ENCODE results near the gene SGSM2. TPM values are rescaled to one million over a fixed set of nuclear protein-coding genes. Genes with fewer than 3 reads are reported as not detected.

Gene SGSM2
- total RNA-seq, 4 donors from 2014 or later: 31.5 to 93.3 (median 63.7) TPM

DNA sequence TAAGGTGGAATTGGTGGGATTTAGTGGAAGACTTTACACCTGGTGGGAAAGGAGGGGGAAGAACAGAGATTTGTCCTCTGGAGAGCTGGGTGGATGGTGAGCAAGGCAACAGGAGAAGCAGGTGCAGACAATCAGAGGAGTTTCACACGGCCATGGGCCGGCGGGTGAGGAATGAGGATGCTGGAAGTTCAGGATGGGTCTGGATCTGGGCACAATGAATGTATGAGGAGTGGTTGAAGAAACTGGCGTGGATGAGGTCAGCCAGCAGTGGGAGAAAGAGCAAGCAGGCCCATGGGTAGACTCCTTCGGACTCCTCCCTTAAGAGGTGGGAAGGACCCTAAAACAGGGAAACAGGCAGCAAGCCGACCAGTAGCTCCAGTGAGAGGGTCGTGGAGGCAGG, 73.7 kb downstream of the SGSM2 start:
- H3K4me1 ChIP-seq: peaks cover 0 to 34% (median 13%) of the 10 kb centered on the region in 4 donors
- peaks cover 0 to 35% (median 0%) of the 10 kb centered on the region in 3 donors for H3K36me3 ChIP-seq
- 86 to 87% methylated on average over 7 of the region's 7 CpGs for WGBS, 2 donors
- H3K9me3 ChIP-seq: no peaks in the 10 kb centered on the region
- no peak for DNase-seq (ENCODE audit: low spot score in 2 of 2)
- H3K27ac ChIP-seq: no peak overlapping the region
- no peaks in the 10 kb centered on the region for H3K27me3 ChIP-seq
- TF ChIP-seq EP300 (IDR thresholded peaks at IDR 0.05) (no peak), POLR2A (IDR thresholded peaks at IDR 0.05) (no peak), CTCF (IDR thresholded peaks at IDR 0.05) (no peak)
- H3K4me3 ChIP-seq: no peak overlapping the region

DNA sequence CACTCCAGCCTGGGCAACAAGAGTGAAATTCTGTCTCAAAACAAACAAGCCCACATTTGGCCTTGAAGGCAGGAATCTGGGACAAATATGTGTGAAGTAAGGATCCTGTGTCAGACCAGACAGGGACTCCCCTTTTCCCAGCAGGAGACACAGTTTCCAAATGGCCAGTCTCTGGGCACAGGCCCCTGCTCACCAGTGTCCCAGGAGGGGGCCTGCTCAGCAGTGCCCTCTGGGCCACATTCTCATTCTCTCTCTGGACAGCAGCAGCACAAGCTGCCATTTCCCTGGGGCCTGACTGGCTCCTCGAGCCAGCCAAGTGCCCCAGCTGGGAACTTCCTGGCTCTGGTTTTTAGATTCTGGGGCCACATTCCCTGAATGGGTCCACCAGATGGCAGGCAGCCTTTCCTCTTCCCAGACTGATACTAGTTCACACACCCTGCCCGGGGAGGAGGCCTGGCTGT, 75.3 kb downstream of the SGSM2 start:
- H3K4me1 ChIP-seq: peaks cover 0 to 27% (median 10%) of the 10 kb centered on the region in 4 donors
- peak overlapping the region in 3 of 4 donors; percentile 26 to 71 (median 34) for H3K27ac ChIP-seq
- TF ChIP-seq EP300 (IDR thresholded peaks at IDR 0.05): no peak
- TF ChIP-seq POLR2A (IDR thresholded peaks at IDR 0.05): no peak
- no peak for TF ChIP-seq CTCF (IDR thresholded peaks at IDR 0.05)
- H3K36me3 ChIP-seq: peaks cover 0 to 35% (median 0%) of the 10 kb centered on the region in 3 donors
- H3K9me3 ChIP-seq: no peaks in the 10 kb centered on the region
- DNase-seq (ENCODE audit: low spot score in 2 of 2): no peak
- 27 to 41% methylated on average over 2 of the region's 2 CpGs for WGBS, 2 donors
- no peak overlapping the region for H3K4me3 ChIP-seq
- H3K27me3 ChIP-seq: no peaks in the 10 kb centered on the region

DNA sequence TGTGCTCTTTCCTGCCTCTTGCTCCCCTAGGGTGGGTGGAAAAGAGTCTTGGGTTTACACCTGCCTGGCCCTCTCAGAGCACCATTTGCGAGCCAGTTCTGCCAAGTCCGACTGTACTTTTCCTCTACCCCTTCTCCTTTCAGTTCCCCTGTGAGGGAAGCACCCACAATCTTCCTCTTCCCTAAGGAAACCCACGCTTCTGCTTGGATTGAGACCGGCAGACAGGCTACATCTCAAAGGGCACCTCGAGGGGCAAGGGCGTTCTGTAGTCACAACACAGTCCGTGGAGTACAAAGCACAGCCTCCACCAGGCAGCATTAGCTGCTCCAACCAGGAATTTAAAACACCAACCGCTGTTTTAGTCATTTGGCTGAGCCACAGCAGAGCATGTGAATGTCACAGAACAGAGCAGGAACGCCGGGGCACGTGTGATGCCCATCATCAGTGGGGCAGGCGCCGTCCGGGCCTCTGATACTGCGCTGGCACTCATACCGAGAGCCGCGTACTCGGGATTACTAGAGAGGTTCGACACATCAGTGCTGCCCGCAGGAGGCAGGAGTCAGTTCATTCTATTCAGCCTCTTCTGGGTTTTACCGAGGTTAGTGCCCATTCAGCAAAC, 77.3 kb downstream of the SGSM2 start:
- 89% methylated on average over 21 to 22 of the region's 22 CpGs for WGBS, 2 donors

GRCh38 chr17:2415081-2415480, 77.8 kb downstream of the SGSM2 start:
- peaks cover 0 to 36% (median 12%) of the 10 kb centered on the region in 4 donors for H3K4me1 ChIP-seq
- DNase-seq (ENCODE audit: low spot score in 2 of 2): no peak
- H3K27ac ChIP-seq: peak overlapping the region in 1 of 4 donors; percentile 74
- H3K27me3 ChIP-seq: no peaks in the 10 kb centered on the region
- H3K36me3 ChIP-seq: peaks cover 0 to 53% (median 0%) of the 10 kb centered on the region in 3 donors
- no peaks in the 10 kb centered on the region for H3K9me3 ChIP-seq
- TF ChIP-seq POLR2A (IDR thresholded peaks at IDR 0.05): no peak
- no peak for TF ChIP-seq CTCF (IDR thresholded peaks at IDR 0.05)
- TF ChIP-seq EP300 (IDR thresholded peaks at IDR 0.05): no peak
- 86 to 87% methylated on average over 9 of the region's 9 CpGs for WGBS, 2 donors
- no peak overlapping the region for H3K4me3 ChIP-seq

More for the DNA sequence above, 77.3 kb downstream of the SGSM2 start:
- peaks cover 0 to 47% (median 0%) of the 10 kb centered on the region in 3 donors for H3K36me3 ChIP-seq
- no peak overlapping the region for H3K4me3 ChIP-seq
- H3K27me3 ChIP-seq: no peaks in the 10 kb centered on the region
- no peak for TF ChIP-seq CTCF (IDR thresholded peaks at IDR 0.05)
- no peak for TF ChIP-seq EP300 (IDR thresholded peaks at IDR 0.05)
- TF ChIP-seq POLR2A (IDR thresholded peaks at IDR 0.05): no peak
- peaks cover 0 to 31% (median 11%) of the 10 kb centered on the region in 4 donors for H3K4me1 ChIP-seq
- no peak for DNase-seq (ENCODE audit: low spot score in 2 of 2)
- no peak overlapping the region for H3K27ac ChIP-seq
- no peaks in the 10 kb centered on the region for H3K9me3 ChIP-seq

DNA sequence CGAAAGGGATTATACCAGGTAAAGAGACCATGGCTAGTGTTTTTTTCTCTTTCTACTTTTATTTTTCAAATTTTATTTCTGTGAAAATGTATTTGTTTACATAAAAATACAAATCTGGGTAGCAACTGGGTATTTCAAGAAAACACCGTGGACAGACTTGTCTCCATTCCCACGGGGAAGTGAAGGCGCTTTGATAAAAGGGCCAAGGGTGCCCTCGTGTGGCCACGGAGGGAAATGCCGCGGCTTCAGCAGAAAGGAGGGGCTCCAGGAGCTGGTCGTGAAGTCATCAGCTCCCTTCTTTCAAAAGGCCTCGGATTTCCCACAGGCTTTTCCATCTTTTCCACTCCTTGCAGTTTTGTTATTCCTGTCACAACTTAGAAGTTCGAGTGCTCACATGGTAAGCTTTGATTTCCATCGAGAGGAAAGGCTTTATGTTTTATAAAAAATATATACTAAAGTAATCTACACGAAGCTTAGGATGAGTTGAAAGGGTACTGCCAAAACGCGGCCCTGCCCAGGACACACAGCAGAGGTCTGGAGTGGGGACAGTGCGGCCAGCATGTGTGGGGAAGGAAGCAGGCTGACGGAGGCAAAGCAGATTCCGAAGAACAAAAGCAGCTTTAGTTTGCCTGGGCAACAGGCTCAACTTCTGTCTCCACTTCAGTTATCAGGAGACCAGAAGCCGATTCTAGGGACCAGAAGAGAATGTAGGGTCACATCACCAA, 78.9 kb downstream of the SGSM2 start:
- no peaks in the 10 kb centered on the region for H3K27me3 ChIP-seq
- DNase-seq (ENCODE audit: low spot score in 2 of 2): peak; percentile 96 to 98
- TF ChIP-seq EP300 (IDR thresholded peaks at IDR 0.05) (peak; percentile 46 to 71), POLR2A (IDR thresholded peaks at IDR 0.05) (no peak), CTCF (IDR thresholded peaks at IDR 0.05) (peak; percentile 95 to 98 (median 96))
- H3K4me1 ChIP-seq: peaks cover 0 to 39% (median 12%) of the 10 kb centered on the region in 4 donors
- H3K36me3 ChIP-seq: peaks cover 0 to 49% (median 0%) of the 10 kb centered on the region in 3 donors
- peak overlapping the region; percentile 28 to 76 (median 70) for H3K27ac ChIP-seq
- 15 to 18% methylated on average over 19 of the region's 19 CpGs for WGBS, 2 donors
- no peak overlapping the region for H3K4me3 ChIP-seq
- H3K9me3 ChIP-seq: no peaks in the 10 kb centered on the region

Data from tibial nerve (tissue), 4 donors.